Mesenteric fat pad (tissue), 1 donor: ENCODE measurements around the gene SP100. TPM values are rescaled to one million over a fixed set of nuclear protein-coding genes. Genes with fewer than 3 reads are reported as not detected.
"Not testable (repeated sequence)": the region's sequence is repeated elsewhere in the genome, so short reads cannot be mapped to it uniquely, and the experiment has no call there.

Source experiments
- DNase-seq: peaks from one replicate; pipeline ENCODE4 v3.0.0-alpha.2; 2020; ENCODE audit warnings: low spot score
- long read RNA-seq: library from polyadenylated mRNA; unstranded; transcript quantifications from one replicate; pipeline ENCODE4 v2.0.0, GENCODE V29; 2020
- total RNA-seq: library from RNA; stranded (reverse); fragmentation: NEBNext Ultra II Directional; extraction: Animal tissue kit (Norgen Biotek cat#: 25700); gene quantifications from one replicate; pipeline ENCODE4 v1.2.1, GENCODE V29; 2021
- donor health status: DM: yes; HTN: yes; CAD: no.

The SP100 gene
- 121 TPM for total RNA-seq
- long read RNA-seq, transcript SP100-205 (14 exons, 1,802 nt) = minor isoform, 12 of 405 reads
- long read RNA-seq, transcript SP100-204 (15 exons, 1,898 nt) = major isoform, 174 of 405 reads
- long read RNA-seq, partial matches to known transcripts = 96 of 405 reads
- long read RNA-seq, other reads (novel, unspliced or antisense) = 119 of 405 reads

- no peak for DNase-seq
Observed at GRCh38 chr2:230416061-230416721, at the start of gene SP100. SP100 (plus strand) TSS chr2:230416201; CDS start chr2:230416297, 96 bp downstream.

- no peak for DNase-seq
Observed at GRCh38 chr2:230382108-230382507, 33.9 kb upstream of the SP100 start.

- DNase-seq = no peak
Observed at GRCh38 chr2:230383453-230383852, 32.5 kb upstream of the SP100 start.

GRCh38 chr2:230384986-230385385 lies 31.0 kb upstream of the SP100 start:
- no peak for DNase-seq

DNA sequence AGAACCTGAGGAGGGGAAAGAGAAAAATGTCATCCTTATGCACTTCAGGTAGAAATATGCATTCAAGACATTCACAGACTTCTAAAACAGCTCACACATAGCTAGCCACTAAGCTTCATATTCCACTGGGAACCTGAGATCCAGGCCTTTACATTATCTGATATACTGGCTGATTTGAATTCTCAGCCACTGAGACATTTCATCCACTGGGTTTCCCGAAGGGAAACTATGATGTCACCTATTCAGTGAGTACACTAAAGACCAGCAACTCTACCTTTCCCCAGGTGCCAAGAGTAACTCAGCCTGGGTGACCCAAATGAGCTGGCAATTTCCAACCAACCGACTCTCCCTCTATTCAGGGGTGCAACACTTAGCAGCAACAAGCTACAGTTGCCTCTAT lies 21.7 kb upstream of the SP100 start:
- no peak for DNase-seq

GRCh38 chr2:230398698-230399097 lies 17.3 kb upstream of the SP100 start:
- DNase-seq = not testable (repeated sequence)

- no peak for DNase-seq
Observed at GRCh38 chr2:230400041-230400440, 16.0 kb upstream of the SP100 start.

- DNase-seq = no peak
Observed at GRCh38 chr2:230400454-230400853, 15.5 kb upstream of the SP100 start.

DNA sequence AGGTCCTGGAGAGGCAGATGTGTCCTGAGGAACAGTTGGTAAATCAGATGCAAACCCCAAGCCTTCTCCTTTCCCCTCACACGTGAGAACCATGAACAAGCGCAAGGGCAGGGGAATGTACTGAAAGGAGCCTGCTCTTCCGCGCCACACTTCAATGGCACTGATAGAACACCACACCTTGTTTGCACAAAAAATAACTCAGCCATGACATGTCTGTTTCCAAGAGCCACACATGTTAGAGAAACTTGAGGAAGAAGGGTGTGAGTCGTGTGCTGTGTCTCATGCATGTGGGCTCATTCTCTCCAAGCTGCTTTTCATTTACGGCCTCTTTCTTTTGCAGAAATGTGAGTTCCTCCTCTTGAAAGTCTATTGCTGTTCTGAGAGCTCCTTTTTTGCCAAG lies 15.0 kb upstream of the SP100 start:
- DNase-seq = not testable (repeated sequence)

DNA sequence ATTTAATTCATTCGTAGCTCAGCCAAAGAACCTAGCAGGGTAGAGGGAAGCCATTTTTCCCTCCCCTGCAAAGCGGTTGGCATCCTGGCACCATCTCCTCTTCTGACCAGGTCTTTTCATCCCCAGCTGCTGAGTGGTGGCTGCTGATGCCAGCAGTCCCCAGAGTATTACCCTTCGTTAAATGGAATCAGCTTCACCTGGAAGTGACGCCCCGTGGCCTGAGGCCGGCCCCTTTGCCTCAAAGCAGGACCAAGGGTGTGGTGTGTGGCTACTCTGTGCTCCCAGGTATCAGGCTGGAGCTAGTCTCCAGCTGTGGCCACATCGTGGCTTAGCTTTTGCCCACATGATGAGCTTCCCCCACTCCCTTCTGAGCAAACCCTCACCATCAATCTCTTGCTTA lies 12.3 kb upstream of the SP100 start:
- no peak for DNase-seq

DNA sequence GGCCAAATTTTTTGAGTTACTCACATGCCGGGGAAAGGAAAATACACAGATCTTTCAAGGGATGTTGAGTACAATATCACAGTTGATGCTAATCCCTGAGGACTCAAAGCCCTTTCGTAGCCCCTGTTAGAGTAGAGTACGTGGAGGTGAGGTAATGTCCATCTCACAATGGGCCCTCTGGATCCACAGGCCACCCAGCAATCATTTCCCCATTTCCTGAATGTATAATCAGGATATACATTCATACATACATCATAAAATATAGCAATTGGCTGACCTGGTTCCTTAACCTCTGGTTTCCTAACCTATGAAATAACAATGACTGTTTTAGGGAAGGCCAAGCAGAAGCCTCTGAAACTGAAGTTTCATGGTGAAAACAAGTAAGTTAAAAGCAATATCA lies 10.2 kb upstream of the SP100 start:
- DNase-seq = no peak

DNA sequence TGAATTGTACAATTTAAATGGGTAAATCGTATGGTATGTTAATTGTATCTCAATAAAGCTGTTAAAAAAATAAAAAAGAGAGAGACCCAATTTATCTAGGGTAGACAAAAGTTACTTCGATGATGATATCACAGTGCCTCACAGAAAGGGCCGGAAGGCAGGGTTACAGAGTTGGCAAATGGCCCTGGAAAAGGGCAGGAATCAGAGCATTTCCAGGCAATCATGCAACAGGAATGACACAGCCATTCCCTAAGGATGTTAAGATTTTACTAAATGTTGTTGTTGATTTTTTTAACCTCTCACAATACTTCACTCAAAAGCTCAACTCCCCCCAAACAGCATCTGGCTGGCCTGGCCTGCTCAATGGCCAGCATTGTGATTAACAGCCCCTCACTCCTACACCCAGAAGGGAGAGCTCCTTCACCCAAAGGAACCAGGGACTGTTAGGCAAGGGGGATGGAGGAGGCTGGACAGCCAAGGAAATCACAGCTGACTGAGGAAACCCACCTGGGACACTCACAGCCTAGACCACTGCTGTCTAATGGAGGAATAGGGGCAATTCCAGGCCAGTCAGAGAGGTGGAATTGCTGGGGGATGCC lies 7.7 kb upstream of the SP100 start:
- DNase-seq = no peak

GRCh38 chr2:230409316-230409715 lies 6.7 kb upstream of the SP100 start:
- not testable (repeated sequence) for DNase-seq

- no peak for DNase-seq
Observed at GRCh38 chr2:230410263-230410662, 5.7 kb upstream of the SP100 start.

DNA sequence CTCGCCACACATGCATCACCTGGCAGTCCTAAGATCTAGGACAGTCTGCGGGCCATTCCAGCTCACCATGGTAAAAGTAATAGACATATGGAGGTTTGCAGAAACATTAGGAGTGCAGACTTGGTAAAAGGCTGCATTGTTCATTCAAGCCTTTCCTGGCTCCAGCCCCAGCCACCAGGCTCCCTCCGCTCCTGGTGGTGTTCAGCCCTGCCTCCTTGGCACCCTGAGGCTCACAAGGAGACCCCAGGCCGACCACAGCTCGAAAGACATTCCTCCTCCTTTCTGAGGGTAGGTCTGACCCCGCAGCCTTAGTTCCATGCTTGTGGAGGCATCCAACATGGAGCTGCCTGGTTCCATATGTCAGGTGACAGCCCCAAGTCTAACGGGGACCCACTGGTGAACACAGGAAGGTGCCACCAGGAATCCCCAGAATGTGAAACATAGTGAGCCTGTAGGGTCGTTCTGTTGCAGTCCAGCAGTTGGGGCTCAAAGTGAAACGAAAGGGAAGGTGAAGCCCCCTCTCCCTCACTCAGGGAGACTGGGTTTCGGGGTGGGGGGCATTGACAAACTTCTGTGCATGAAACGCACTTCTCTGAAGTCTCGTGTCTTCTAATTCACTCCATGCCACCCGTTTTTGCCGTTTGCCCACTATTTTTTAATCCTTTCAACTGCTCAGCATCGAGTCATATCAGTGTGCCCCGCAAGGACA lies 5.0 kb upstream of the SP100 start:
- no peak for DNase-seq

DNA sequence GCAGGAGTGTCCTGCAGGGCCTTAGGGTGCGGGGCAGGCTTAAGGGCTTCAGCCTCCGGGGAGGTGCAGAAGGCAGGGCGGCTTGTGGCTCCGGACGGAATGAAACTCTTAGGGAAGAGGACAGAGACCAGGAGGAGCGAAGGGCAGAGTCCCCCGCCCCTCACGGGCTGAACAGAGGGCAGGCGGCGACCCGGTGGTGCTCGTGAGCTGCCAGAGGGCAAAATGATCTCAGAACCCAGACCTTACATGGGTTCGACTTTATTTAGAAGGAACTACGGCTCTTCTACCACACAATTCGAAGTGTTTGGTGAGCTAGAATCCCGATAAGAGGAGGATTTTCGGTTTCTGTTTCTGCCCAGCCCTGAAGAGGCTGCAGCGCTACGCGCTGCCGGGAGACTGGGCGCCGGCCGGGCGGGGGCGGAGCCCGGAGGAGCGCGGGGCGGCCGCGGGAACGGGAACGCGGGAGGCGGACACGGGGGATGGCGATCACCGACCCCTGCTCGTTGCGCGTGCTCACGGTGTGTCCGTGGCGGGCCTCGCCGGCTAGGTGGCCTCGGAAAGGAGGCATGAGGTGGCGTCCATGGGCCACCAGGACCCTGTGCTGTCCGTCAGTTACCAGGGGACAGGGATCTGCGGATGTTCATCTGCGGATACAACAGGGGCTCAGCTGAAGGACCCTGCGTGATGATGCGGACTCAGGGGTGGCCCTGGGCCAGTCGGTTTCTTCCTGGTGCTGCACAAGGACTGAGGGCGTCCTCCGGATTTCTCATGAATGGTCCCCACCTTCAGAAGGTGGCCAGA lies 4.2 kb upstream of the SP100 start:
- no peak for DNase-seq

- no peak for DNase-seq
Observed at GRCh38 chr2:230412371-230412711, 3.7 kb upstream of the SP100 start.

DNA sequence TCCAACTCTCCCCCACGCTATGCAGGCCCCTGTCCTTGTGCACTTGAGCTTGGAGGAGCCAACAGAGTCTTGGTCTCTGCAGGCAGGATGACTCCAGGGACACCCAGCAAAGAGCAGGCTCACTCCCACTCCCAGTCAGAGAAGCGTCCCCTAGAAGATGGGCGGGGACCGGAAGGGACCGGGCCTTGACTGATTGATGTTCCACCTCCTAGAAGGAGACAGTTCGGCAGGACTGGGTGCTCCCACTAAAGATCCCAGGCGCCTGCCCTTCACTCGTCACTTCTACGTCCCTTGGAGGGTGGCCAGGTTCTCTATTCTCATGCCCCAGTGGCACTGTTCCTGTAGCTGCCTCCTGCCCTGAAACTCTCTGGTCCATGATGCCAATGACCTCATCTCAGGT lies 3.2 kb upstream of the SP100 start:
- no peak for DNase-seq

GRCh38 chr2:230413479-230413878 lies 2.5 kb upstream of the SP100 start:
- DNase-seq = no peak

DNA sequence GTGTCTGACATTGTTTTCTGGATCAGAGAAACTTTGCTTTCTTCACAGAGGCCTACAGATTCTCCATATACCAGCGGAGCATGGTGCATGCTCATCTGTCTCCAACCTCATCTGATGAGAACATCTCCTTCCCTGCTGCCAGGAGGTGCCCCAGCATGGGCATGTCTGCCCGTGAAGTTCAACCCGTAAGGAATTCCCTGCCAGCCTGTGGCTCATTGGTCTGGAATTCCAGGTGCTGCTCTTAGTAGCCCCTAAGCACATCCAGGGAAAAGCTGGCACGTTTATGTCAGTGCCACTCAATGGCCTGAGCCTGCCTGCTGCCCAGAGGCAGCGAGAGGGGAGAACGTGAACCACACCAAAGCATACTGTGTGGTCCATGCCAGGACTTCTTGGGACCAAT lies 1.7 kb upstream of the SP100 start:
- no peak for DNase-seq

GRCh38 chr2:230417436-230417835 lies 1.4 kb downstream of the SP100 start:
- no peak for DNase-seq
